GM18868 (cell line): ENCODE data around the gene HSD17B8.
A peak's percentile ranks its signal among the peaks of the same experiment; 100 is the strongest.

Experiments
- ATAC-seq: cut with Tn5 transposase; IDR thresholded peaks from one replicate; pipeline ENCODE4 v1.9.1; 2021; ENCODE audit warnings: mild to moderate bottlenecking, moderate library complexity; ENCODE audit not compliant: unreplicated experiment

HSD17B8 gene

GRCh38 chr6:33204415-33205190 lies at the start of gene HSD17B8:
Gene HSD17B8, plus strand, starts transcription at chr6:33204655. Its CDS starts 14 bp downstream, at chr6:33204669.
- peak; percentile 58 for ATAC-seq

- ATAC-seq = no peak
Measured at GRCh38 chr6:33156561-33156960, 47.9 kb upstream of the HSD17B8 start.

- ATAC-seq = no peak
Measured at GRCh38 chr6:33156964-33157363, 47.5 kb upstream of the HSD17B8 start.

- ATAC-seq = no peak
Measured at GRCh38 chr6:33160096-33160495, 44.4 kb upstream of the HSD17B8 start.

- no peak for ATAC-seq
Measured at GRCh38 chr6:33160728-33161344, 43.6 kb upstream of the HSD17B8 start.

GRCh38 chr6:33161354-33162331 lies 42.8 kb upstream of the HSD17B8 start:
- ATAC-seq = peak; percentile 65

GRCh38 chr6:33163540-33163939 lies 40.9 kb upstream of the HSD17B8 start:
- ATAC-seq = no peak

- no peak for ATAC-seq
Measured at GRCh38 chr6:33164176-33164575, 40.3 kb upstream of the HSD17B8 start.

GRCh38 chr6:33164665-33165373 lies 39.6 kb upstream of the HSD17B8 start:
- ATAC-seq = no peak

- ATAC-seq = no peak
Measured at GRCh38 chr6:33165581-33166258, 38.7 kb upstream of the HSD17B8 start.

- no peak for ATAC-seq
Measured at GRCh38 chr6:33166363-33166762, 38.1 kb upstream of the HSD17B8 start.

GRCh38 chr6:33166811-33167210 lies 37.6 kb upstream of the HSD17B8 start:
- ATAC-seq = no peak

GRCh38 chr6:33167374-33168283 lies 36.8 kb upstream of the HSD17B8 start:
- ATAC-seq = no peak

- no peak for ATAC-seq
Measured at GRCh38 chr6:33168284-33168601, 36.2 kb upstream of the HSD17B8 start.

GRCh38 chr6:33168639-33169038 lies 35.8 kb upstream of the HSD17B8 start:
- ATAC-seq = no peak

- no peak for ATAC-seq
Measured at GRCh38 chr6:33169291-33170175, 34.9 kb upstream of the HSD17B8 start.

- no peak for ATAC-seq
Measured at GRCh38 chr6:33170176-33171015, 34.1 kb upstream of the HSD17B8 start.
